HEK293 (cell line): ENCODE data around the gene ETHE1.
A peak's percentile ranks its signal among the peaks of the same experiment; 100 is the strongest.

ENCODE experiments used
- CTCF ChIA-PET: fragments of 350-600 bp; formaldehyde crosslinking; extraction: SDS; loops from one replicate; lab custom pipeline; 2021; ENCODE audit warnings: antibody characterized with exemption; lab: Yijun Ruan, JAX
- POLR2A ChIA-PET: fragments of 300-600 bp; formaldehyde crosslinking; extraction: SDS; loops from one replicate; lab custom pipeline; 2020; ENCODE audit warnings: antibody characterized with exemption, inconsistent platforms; lab: Yijun Ruan, JAX
- H3K27ac ChIP-seq: fragments of 200-500 bp; sonication (Bioruptor generic); 2 replicates; pipeline ENCODE4 v1.5.1; 2014; ENCODE audit warnings: low read depth, low read length, control low read depth, inconsistent platforms; ENCODE audit errors: extremely low read depth
- H3K36me3 ChIP-seq, 2 experiments: fragments of 200-500 bp in 1 of 2; sonication (Bioruptor generic) in 1 of 2; 1 replicate in 1 of 2; 2 replicates in 1 of 2; pipeline ENCODE4 v1.5.1; 2014 to 2017; ENCODE audit warnings: inconsistent platforms in 2 of 2, low read length in 2 of 2; ENCODE audit not compliant: control insufficient read depth in 2 of 2, insufficient read depth in 1 of 2
- H3K4me1 ChIP-seq: fragments of 200-500 bp; sonication (Bioruptor generic); 2 replicates; pipeline ENCODE4 v1.5.1; 2014; ENCODE audit warnings: mild to moderate bottlenecking, low read length, inconsistent platforms; ENCODE audit not compliant: control insufficient read depth, insufficient read depth
- H3K4me3 ChIP-seq: 2 replicates; pipeline ENCODE4 v1.5.1; 2011; ENCODE audit warnings: low read depth, mild to moderate bottlenecking, control low read depth, low read length, moderate library complexity
- H3K9me3 ChIP-seq: fragments of 200-500 bp; sonication (Bioruptor generic); 2 replicates; pipeline ENCODE4 v1.5.1; 2014; ENCODE audit warnings: low read depth, low read length, inconsistent platforms; ENCODE audit not compliant: control insufficient read depth, insufficient read depth
- CTCF ChIP-seq: fragments of 450-650 bp; formaldehyde crosslinking; IDR thresholded peaks from 2 replicates; pipeline ENCODE4 v1.5.1; 2016; ENCODE audit warnings: missing biosample characterization, missing genetic modification characterization
- GLIS1 ChIP-seq: fragments of 450-650 bp; formaldehyde crosslinking; IDR thresholded peaks from 2 replicates; pipeline ENCODE4 v1.5.1; 2016; ENCODE audit warnings: missing biosample characterization, missing genetic modification characterization
- GLIS2 ChIP-seq: fragments of 450-650 bp; formaldehyde crosslinking; IDR thresholded peaks from 2 replicates; pipeline ENCODE4 v1.5.1; 2016; ENCODE audit warnings: missing biosample characterization, missing genetic modification characterization
- OVOL3 ChIP-seq: fragments of 450-650 bp; formaldehyde crosslinking; IDR thresholded peaks from 2 replicates; pipeline ENCODE4 v1.5.1; 2016; ENCODE audit warnings: missing biosample characterization, missing genetic modification characterization
- PRDM1 ChIP-seq: fragments of 450-650 bp; formaldehyde crosslinking; IDR thresholded peaks from 2 replicates; pipeline ENCODE4; 2016; ENCODE audit warnings: missing biosample characterization, missing genetic modification characterization
- SP7 ChIP-seq: fragments of 450-650 bp; formaldehyde crosslinking; IDR thresholded peaks from 2 replicates; pipeline ENCODE4 v1.5.1; 2016; ENCODE audit warnings: missing biosample characterization, missing genetic modification characterization
- TSHZ1 ChIP-seq: fragments of 450-650 bp; formaldehyde crosslinking; IDR thresholded peaks from 2 replicates; pipeline ENCODE4 v1.5.1; 2016; ENCODE audit warnings: missing biosample characterization, missing genetic modification characterization, borderline replicate concordance
- ZBTB11 ChIP-seq: fragments of 450-650 bp; formaldehyde crosslinking; conservative IDR thresholded peaks from 2 replicates; pipeline ENCODE4 v1.5.1; 2016; ENCODE audit warnings: low read depth, missing biosample characterization, missing genetic modification characterization
- ZBTB21 ChIP-seq: fragments of 450-650 bp; formaldehyde crosslinking; IDR thresholded peaks from 2 replicates; pipeline ENCODE4 v1.5.1; 2017; ENCODE audit warnings: missing biosample characterization, missing genetic modification characterization
- ZBTB49 ChIP-seq: fragments of 450-650 bp; formaldehyde crosslinking; IDR thresholded peaks from 2 replicates; pipeline ENCODE4 v1.5.1; 2016; ENCODE audit warnings: missing biosample characterization, missing genetic modification characterization, low read depth
- ZNF155 ChIP-seq: fragments of 450-650 bp; formaldehyde crosslinking; IDR thresholded peaks from 2 replicates; pipeline ENCODE4 v1.5.1; 2016; ENCODE audit warnings: missing biosample characterization, missing genetic modification characterization
- ZNF19 ChIP-seq: fragments of 450-650 bp; formaldehyde crosslinking; IDR thresholded peaks from 2 replicates; pipeline ENCODE4; 2016; ENCODE audit warnings: missing biosample characterization, missing genetic modification characterization, low read depth
- ZNF223 ChIP-seq: fragments of 450-650 bp; formaldehyde crosslinking; IDR thresholded peaks from 2 replicates; pipeline ENCODE4 v1.5.1; 2016; ENCODE audit warnings: missing biosample characterization, missing genetic modification characterization
- ZNF391 ChIP-seq: fragments of 450-650 bp; formaldehyde crosslinking; IDR thresholded peaks from 2 replicates; pipeline ENCODE4 v1.5.1; 2016; ENCODE audit warnings: low read depth, missing biosample characterization, missing genetic modification characterization, borderline replicate concordance
- ZNF473 ChIP-seq: fragments of 450-650 bp; formaldehyde crosslinking; IDR thresholded peaks from 2 replicates; pipeline ENCODE4 v1.5.1; 2017; ENCODE audit warnings: missing biosample characterization, missing genetic modification characterization
- ZNF600 ChIP-seq: fragments of 450-650 bp; formaldehyde crosslinking; IDR thresholded peaks from 2 replicates; pipeline ENCODE4 v1.5.1; 2016; ENCODE audit warnings: missing biosample characterization, missing genetic modification characterization
- ZNF626 ChIP-seq: fragments of 450-650 bp; sonication (Bioruptor Pico); formaldehyde crosslinking; IDR thresholded peaks from 2 replicates; pipeline ENCODE4 v1.5.1; 2018; ENCODE audit warnings: missing biosample characterization, missing genetic modification characterization, inconsistent platforms
- ZNF629 ChIP-seq: fragments of 450-650 bp; formaldehyde crosslinking; IDR thresholded peaks from 2 replicates; pipeline ENCODE4 v1.5.1; 2017; ENCODE audit warnings: missing biosample characterization, missing genetic modification characterization
- ZNF670 ChIP-seq: fragments of 450-650 bp; formaldehyde crosslinking; IDR thresholded peaks from 2 replicates; pipeline ENCODE4 v1.5.1; 2016; ENCODE audit warnings: missing biosample characterization, missing genetic modification characterization, low read depth
- ZNF792 ChIP-seq: fragments of 450-650 bp; formaldehyde crosslinking; IDR thresholded peaks from 2 replicates; pipeline ENCODE4 v1.5.1; 2016; ENCODE audit warnings: missing biosample characterization, missing genetic modification characterization

ETHE1 gene

GRCh38 chr19:43561139-43561970 is 34.4 kb upstream of the ETHE1 start:
- POLR2A ChIA-PET, result interaction anchor here (0.5 to 1.0 kb wide), 3 partner anchors 24 to 101 kb away, joined by 3 to 5 read pairs (median 3); partner anchors contain the start of genes IRGQ and ZNF576
- Histone ChIP-seq H3K27ac (0 out of 2 replicates have a peak overlapping the region, but pooled peaks have one; percentile 11), H3K36me3 (peaks cover 50 to 91% of the 10 kb centered on the region in 2 experiments), H3K4me3 (no peak overlapping the region), H3K9me3 (no peaks in the 10 kb centered on the region; the same call in 1 of the 2 replicates), H3K4me1 (no peaks in the 10 kb centered on the region; the same call in 1 of the 2 replicates)
- CTCF ChIA-PET, result interaction anchor here (0.5 to 1.7 kb wide), 5 partner anchors 11 to 56 kb away, joined by 3 to 9 read pairs (median 6); no protein-coding TSS in a partner anchor
- 0 out of 2 replicates have a peak, but pooled peaks have one; percentile 58 for TF ChIP-seq ZNF391 (tag by site-specific recombination)
- TF ChIP-seq ZBTB49 (tag by site-specific recombination), result no peak
- peak; percentile 14; the same call in 1 of the 2 replicates for TF ChIP-seq SP7
- no peak for TF ChIP-seq ZNF792 (tag by site-specific recombination)
- TF ChIP-seq ZNF473 (tag by site-specific recombination), result no peak
- 0 out of 2 replicates have a peak, but pooled peaks have one; percentile 15 for TF ChIP-seq TSHZ1 (tag by site-specific recombination)
- no peak for TF ChIP-seq ZNF19 (tag by site-specific recombination)
- TF ChIP-seq ZNF155, result no peak

- ChIA-PET POLR2A (interaction anchor here (0.5 kb wide), 1 partner anchor 24 kb away, joined by 3 read pairs; no protein-coding TSS in a partner anchor), CTCF (interaction anchor here (0.7 to 1.7 kb wide), 6 partner anchors 12 to 192 kb away, joined by 3 to 9 read pairs (median 4); no protein-coding TSS in a partner anchor)
- Histone ChIP-seq H3K27ac (peak overlapping the region; percentile 11; the same call in 1 of the 2 replicates), H3K36me3 (peaks cover 56 to 91% of the 10 kb centered on the region in 2 experiments), H3K4me1 (no peaks in the 10 kb centered on the region; the same call in 1 of the 2 replicates), H3K4me3 (no peak overlapping the region), H3K9me3 (no peaks in the 10 kb centered on the region; the same call in 1 of the 2 replicates)
- TF ChIP-seq ZBTB11 (tag by site-specific recombination) (no peak), ZNF670 (tag by site-specific recombination) (no peak), CTCF (tag by site-specific recombination) (peak; percentile 85), PRDM1 (no peak), OVOL3 (tag by site-specific recombination) (no peak), ZNF629 (tag by site-specific recombination) (peak; percentile 84), GLIS2 (tag by site-specific recombination) (peak; percentile 80), ZNF600 (tag by site-specific recombination) (peak; percentile 66; the same call in 1 of the 2 replicates), GLIS1 (peak; percentile 76), ZBTB21 (peak; percentile 51; the same call in 1 of the 2 replicates), ZNF626 (no peak), ZNF223 (tag by site-specific recombination) (no peak)
Measured at GRCh38 chr19:43560687-43561086, 33.7 kb upstream of the ETHE1 start.
